Neural progenitor cell (in vitro differentiated cells): ENCODE data around the gene NKTR.

Experiments
- CTCF ChIP-seq: fragments of 200-600 bp; sonication (generic); IDR thresholded peaks from 2 replicates; pipeline ENCODE4 v1.5.1; 2017; ENCODE audit warnings: antibody characterized with exemption, mild to moderate bottlenecking
- EZH2 ChIP-seq: fragments of 200-600 bp; sonication (generic); IDR thresholded peaks from 2 replicates; pipeline ENCODE4 v1.6.1; 2017; ENCODE audit warnings: antibody characterized with exemption, mild to moderate bottlenecking, moderate library complexity

- TF ChIP-seq CTCF (peak; percentile 39), EZH2 (no peak)
Measured at GRCh38 chr3:42581709-42582473, 18.6 kb upstream of the NKTR start, which contains the start of gene SEC22C.
